ENCODE measurements around the gene TYW1.
"Not testable (repeated sequence)": the region's sequence is repeated elsewhere in the genome, so short reads cannot be mapped to it uniquely, and the experiment has no call there.

TYW1 gene

GRCh38 chr7:67022511-67022910, 25.9 kb downstream of the TYW1 start:
- no peak overlapping the region for H3K4me3 ChIP-seq (ENCODE audit: control insufficient read depth, low read depth, low read length)
- no peak for TF ChIP-seq CTCF (conservative IDR thresholded peaks at IDR 0.05; ENCODE audit: control insufficient read depth, insufficient read depth, low read depth, low read length)
- peak; percentile 6 for DNase-seq (ENCODE audit: low read depth)

- H3K4me3 ChIP-seq (ENCODE audit: control insufficient read depth, low read depth, low read length) = not testable (repeated sequence)
- peak; percentile 60 for DNase-seq (ENCODE audit: low read depth)
Observed at GRCh38 chr7:67025459-67025858, 28.8 kb downstream of the TYW1 start.

GRCh38 chr7:67031685-67032084, 35.1 kb downstream of the TYW1 start:
- DNase-seq (ENCODE audit: low read depth); H3K4me3 ChIP-seq (ENCODE audit: control insufficient read depth, low read depth, low read length): not testable (repeated sequence)

GRCh38 chr7:67033251-67033650, 36.6 kb downstream of the TYW1 start:
- no peak for TF ChIP-seq CTCF (conservative IDR thresholded peaks at IDR 0.05; ENCODE audit: control insufficient read depth, insufficient read depth, low read depth, low read length)
- no peak for DNase-seq (ENCODE audit: low read depth)
- no peak overlapping the region for H3K4me3 ChIP-seq (ENCODE audit: control insufficient read depth, low read depth, low read length)

GRCh38 chr7:67036432-67037395, 40.1 kb downstream of the TYW1 start:
- DNase-seq (ENCODE audit: low read depth); H3K4me3 ChIP-seq (ENCODE audit: control insufficient read depth, low read depth, low read length): not testable (repeated sequence)

GRCh38 chr7:67040832-67041231, 44.2 kb downstream of the TYW1 start:
- not testable (repeated sequence) for H3K4me3 ChIP-seq (ENCODE audit: control insufficient read depth, low read depth, low read length); DNase-seq (ENCODE audit: low read depth)
- TF ChIP-seq CTCF (conservative IDR thresholded peaks at IDR 0.05; ENCODE audit: control insufficient read depth, insufficient read depth, low read depth, low read length) = peak; percentile 31

GRCh38 chr7:67042781-67043558, 46.3 kb downstream of the TYW1 start:
- peak; percentile 83 for DNase-seq (ENCODE audit: low read depth)
- H3K4me3 ChIP-seq (ENCODE audit: control insufficient read depth, low read depth, low read length) = not testable (repeated sequence)

- H3K4me3 ChIP-seq (ENCODE audit: control insufficient read depth, low read depth, low read length); DNase-seq (ENCODE audit: low read depth): not testable (repeated sequence)
Observed at GRCh38 chr7:67043559-67043930, 46.9 kb downstream of the TYW1 start.

GRCh38 chr7:67045496-67045995, 48.9 kb downstream of the TYW1 start:
- TF ChIP-seq CTCF (conservative IDR thresholded peaks at IDR 0.05; ENCODE audit: control insufficient read depth, insufficient read depth, low read depth, low read length) = no peak
- DNase-seq (ENCODE audit: low read depth) = no peak
- no peak overlapping the region for H3K4me3 ChIP-seq (ENCODE audit: control insufficient read depth, low read depth, low read length)

- not testable (repeated sequence) for H3K4me3 ChIP-seq (ENCODE audit: control insufficient read depth, low read depth, low read length); DNase-seq (ENCODE audit: low read depth)
Observed at GRCh38 chr7:67046819-67047218, 50.2 kb downstream of the TYW1 start.

GRCh38 chr7:67049908-67050307, 53.3 kb downstream of the TYW1 start:
- DNase-seq (ENCODE audit: low read depth); H3K4me3 ChIP-seq (ENCODE audit: control insufficient read depth, low read depth, low read length): not testable (repeated sequence)

- H3K4me3 ChIP-seq (ENCODE audit: control insufficient read depth, low read depth, low read length); DNase-seq (ENCODE audit: low read depth): not testable (repeated sequence)
Observed at GRCh38 chr7:67052161-67052560, 55.5 kb downstream of the TYW1 start.

All from fibroblast of mammary gland (primary cell).